Spleen (tissue), 7 donors: ENCODE results near the gene IHH.

ENCODE experiments used
- POLR2A ChIP-seq, 3 donors: fragments of 450-650 bp; IDR thresholded peaks; one replicate each; pipeline ENCODE4 v1.5.1; 2017; ENCODE audit warnings: antibody characterized with exemption in 3 of 3, mild to moderate bottlenecking in 1 of 3
- POLR2AphosphoS5 ChIP-seq, 3 donors: sonication (generic); formaldehyde crosslinking; IDR thresholded peaks; one replicate each; pipeline ENCODE4 v1.5.1; 2017; ENCODE audit warnings: antibody characterized with exemption in 3 of 3
- TF ChIP-seq, protein P1 (sequence below), 11 experiments: fragments of 200-600 bp in 7 of 11; fragments of 450-650 bp in 4 of 11; sonication (generic) in 4 of 11; IDR thresholded peaks in 8 of 11; conservative IDR thresholded peaks in 3 of 11; 1 replicate in 7 of 11; 2 replicates in 4 of 11; pipeline versions ENCODE4 v1.4.0 to v1.8.0; 2016 to 2021; ENCODE audit warnings: antibody characterized with exemption in 11 of 11, inconsistent platforms in 4 of 11, mild to moderate bottlenecking in 1 of 11
- donor health status: DM: no; HTN: no; CAD: no; lungs with moderate emphysema.
- donor health status: DM: no; HTN: no; CAD: no.
- donor health status: DM: no; HTN: no; CAD: no.

DNA sequence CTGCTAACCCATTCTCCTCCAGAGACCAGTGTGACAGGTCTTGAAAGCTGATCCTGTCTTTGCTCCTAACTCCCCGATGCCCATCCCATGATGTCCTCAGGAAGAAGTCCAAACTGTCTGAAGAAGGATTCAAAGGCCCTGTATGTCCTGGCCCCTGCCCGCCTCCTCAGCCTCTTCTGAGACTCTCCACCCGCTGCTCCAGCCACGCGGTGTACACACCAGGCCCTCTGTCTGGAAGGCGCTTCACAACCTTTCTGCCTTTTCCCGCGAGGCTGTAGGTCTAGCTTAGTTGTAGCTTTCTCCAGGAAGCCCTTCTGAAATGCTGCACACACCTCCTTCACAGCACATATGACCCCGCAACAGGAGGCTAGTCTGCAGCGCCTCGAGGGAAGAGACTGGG, 44.0 kb downstream of the IHH start:
- TF ChIP-seq POLR2A (IDR thresholded peaks at IDR 0.05): no peak
- TF ChIP-seq POLR2AphosphoS5 (IDR thresholded peaks at IDR 0.05): no peak
- TF ChIP-seq, protein P1, sequence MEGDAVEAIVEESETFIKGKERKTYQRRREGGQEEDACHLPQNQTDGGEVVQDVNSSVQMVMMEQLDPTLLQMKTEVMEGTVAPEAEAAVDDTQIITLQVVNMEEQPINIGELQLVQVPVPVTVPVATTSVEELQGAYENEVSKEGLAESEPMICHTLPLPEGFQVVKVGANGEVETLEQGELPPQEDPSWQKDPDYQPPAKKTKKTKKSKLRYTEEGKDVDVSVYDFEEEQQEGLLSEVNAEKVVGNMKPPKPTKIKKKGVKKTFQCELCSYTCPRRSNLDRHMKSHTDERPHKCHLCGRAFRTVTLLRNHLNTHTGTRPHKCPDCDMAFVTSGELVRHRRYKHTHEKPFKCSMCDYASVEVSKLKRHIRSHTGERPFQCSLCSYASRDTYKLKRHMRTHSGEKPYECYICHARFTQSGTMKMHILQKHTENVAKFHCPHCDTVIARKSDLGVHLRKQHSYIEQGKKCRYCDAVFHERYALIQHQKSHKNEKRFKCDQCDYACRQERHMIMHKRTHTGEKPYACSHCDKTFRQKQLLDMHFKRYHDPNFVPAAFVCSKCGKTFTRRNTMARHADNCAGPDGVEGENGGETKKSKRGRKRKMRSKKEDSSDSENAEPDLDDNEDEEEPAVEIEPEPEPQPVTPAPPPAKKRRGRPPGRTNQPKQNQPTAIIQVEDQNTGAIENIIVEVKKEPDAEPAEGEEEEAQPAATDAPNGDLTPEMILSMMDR (IDR thresholded peaks at IDR 0.05 in 8 of 11, conservative IDR thresholded peaks at IDR 0.05 in 3 of 11): no peak
